Suprapubic skin (tissue), 4 donors: Measurements from ENCODE around the gene TNS3.

Source experiments
- EP300 ChIP-seq: sonication (generic); formaldehyde crosslinking; IDR thresholded peaks from one replicate; pipeline ENCODE4 v1.6.1; 2017; ENCODE audit warnings: antibody characterized with exemption
- POLR2A ChIP-seq, 2 donors: fragments of 450-650 bp; IDR thresholded peaks; one replicate each; pipeline ENCODE4 v1.6.1; 2017; ENCODE audit warnings: antibody characterized with exemption in 2 of 2, mild to moderate bottlenecking in 2 of 2, moderate library complexity in 2 of 2
- POLR2AphosphoS5 ChIP-seq, 3 donors: sonication (generic); formaldehyde crosslinking; IDR thresholded peaks; one replicate each; pipeline ENCODE4 v1.6.1; 2017; ENCODE audit warnings: antibody characterized with exemption in 3 of 3
- TF ChIP-seq, protein P1 (sequence below), 2 donors: fragments of 200-600 bp in 1 of 2; fragments of 450-650 bp in 1 of 2; sonication (generic) in 1 of 2; IDR thresholded peaks; one replicate each; pipeline ENCODE4 v1.5.1; 2016 to 2019; ENCODE audit warnings: antibody characterized with exemption in 2 of 2, mild to moderate bottlenecking in 1 of 2, moderate library complexity in 1 of 2

DNA sequence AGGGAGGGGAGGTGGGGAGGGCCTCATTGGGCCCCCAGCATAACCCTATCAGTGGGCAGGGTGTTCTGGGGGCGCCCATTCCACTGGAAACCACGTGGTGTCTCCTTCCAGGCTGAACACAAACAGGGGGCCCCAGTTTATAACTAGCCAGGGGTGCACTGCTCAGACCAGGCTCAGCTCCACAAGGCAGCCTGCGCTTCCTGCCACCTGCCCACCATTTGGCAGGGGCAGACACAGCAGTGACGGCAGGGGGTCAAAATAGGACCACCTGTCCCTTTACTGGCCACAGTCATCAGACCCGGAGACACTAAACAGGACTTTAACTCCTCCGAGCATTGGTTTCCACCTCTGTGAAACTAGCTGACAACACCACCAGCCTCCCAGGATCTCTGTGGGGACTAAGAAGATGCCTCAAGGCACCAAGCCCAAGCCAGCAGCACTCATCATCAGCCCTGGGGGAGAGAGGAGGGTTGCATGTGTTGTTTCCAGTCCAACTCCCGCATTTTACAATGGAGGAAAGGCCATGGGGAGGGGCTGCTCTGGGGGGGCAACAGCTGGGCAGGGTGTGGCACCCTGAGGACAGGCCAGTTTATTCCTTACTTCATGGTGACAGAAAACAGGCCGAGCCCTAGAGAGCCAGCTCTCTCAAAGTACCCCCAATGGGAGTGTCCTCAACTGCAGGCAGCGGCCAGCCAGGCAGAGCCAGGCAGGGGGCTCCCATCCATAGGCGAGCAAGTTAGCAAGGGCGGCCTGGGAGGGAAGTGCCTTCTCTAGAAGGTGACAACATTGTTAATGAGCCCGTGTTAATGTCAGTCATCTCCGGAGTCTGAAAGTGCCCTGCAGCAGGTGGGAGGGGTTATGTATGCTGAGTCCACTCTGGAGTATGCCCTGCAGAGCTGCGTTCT, 127.6 kb downstream of the TNS3 start:
- TF ChIP-seq, protein P1, sequence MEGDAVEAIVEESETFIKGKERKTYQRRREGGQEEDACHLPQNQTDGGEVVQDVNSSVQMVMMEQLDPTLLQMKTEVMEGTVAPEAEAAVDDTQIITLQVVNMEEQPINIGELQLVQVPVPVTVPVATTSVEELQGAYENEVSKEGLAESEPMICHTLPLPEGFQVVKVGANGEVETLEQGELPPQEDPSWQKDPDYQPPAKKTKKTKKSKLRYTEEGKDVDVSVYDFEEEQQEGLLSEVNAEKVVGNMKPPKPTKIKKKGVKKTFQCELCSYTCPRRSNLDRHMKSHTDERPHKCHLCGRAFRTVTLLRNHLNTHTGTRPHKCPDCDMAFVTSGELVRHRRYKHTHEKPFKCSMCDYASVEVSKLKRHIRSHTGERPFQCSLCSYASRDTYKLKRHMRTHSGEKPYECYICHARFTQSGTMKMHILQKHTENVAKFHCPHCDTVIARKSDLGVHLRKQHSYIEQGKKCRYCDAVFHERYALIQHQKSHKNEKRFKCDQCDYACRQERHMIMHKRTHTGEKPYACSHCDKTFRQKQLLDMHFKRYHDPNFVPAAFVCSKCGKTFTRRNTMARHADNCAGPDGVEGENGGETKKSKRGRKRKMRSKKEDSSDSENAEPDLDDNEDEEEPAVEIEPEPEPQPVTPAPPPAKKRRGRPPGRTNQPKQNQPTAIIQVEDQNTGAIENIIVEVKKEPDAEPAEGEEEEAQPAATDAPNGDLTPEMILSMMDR (IDR thresholded peaks at IDR 0.05): no peak
- no peak for TF ChIP-seq POLR2A (IDR thresholded peaks at IDR 0.05)
- no peak for TF ChIP-seq EP300
- no peak for TF ChIP-seq POLR2AphosphoS5 (IDR thresholded peaks at IDR 0.05)
